C1 segment of cervical spinal cord (tissue), 14 donors: ENCODE results near the gene RNF213.
"Not testable (repeated sequence)": the region's sequence is repeated elsewhere in the genome, so short reads cannot be mapped to it uniquely, and the experiment has no call there.

Source experiments
- DNase-seq, 14 donors: peaks; one replicate each; lab custom pipeline; 2025; lab: John Stamatoyannopoulos, UW

Gene RNF213

GRCh38 chr17:80316927-80317705 lies 56.5 kb downstream of the RNF213 start:
- DNase-seq, result peak in 2 of 14 donors; percentile 9 to 10

- no peak for DNase-seq
Measured at GRCh38 chr17:80317706-80317980, 57.0 kb downstream of the RNF213 start.

- DNase-seq, result no peak
Measured at GRCh38 chr17:80318166-80318565, 57.5 kb downstream of the RNF213 start.

GRCh38 chr17:80319262-80319998 lies 58.8 kb downstream of the RNF213 start:
- DNase-seq, result no peak

GRCh38 chr17:80319999-80320344 lies 59.3 kb downstream of the RNF213 start:
- DNase-seq, result no peak

- no peak for DNase-seq
Measured at GRCh38 chr17:80320496-80320895, 59.8 kb downstream of the RNF213 start.

GRCh38 chr17:80322864-80323263 lies 62.2 kb downstream of the RNF213 start:
- DNase-seq, result no peak

- no peak for DNase-seq
Measured at GRCh38 chr17:80323982-80324381, 63.3 kb downstream of the RNF213 start.

- no peak for DNase-seq
Measured at GRCh38 chr17:80327518-80327917, 66.9 kb downstream of the RNF213 start.

- DNase-seq, result no peak
Measured at GRCh38 chr17:80328634-80329380, 68.2 kb downstream of the RNF213 start.

GRCh38 chr17:80329421-80329820 lies 68.8 kb downstream of the RNF213 start:
- DNase-seq, result not testable (repeated sequence)

GRCh38 chr17:80330276-80330675 lies 69.6 kb downstream of the RNF213 start:
- no peak for DNase-seq

- DNase-seq, result not testable (repeated sequence)
Measured at GRCh38 chr17:80330938-80331337, 70.3 kb downstream of the RNF213 start.

GRCh38 chr17:80331820-80332219 lies 71.2 kb downstream of the RNF213 start:
- no peak for DNase-seq

GRCh38 chr17:80337195-80337895 lies 76.7 kb downstream of the RNF213 start:
- DNase-seq, result no peak

- DNase-seq, result no peak
Measured at GRCh38 chr17:80339118-80339517, 78.5 kb downstream of the RNF213 start.

GRCh38 chr17:80339731-80340456 lies 79.2 kb downstream of the RNF213 start:
- DNase-seq, result no peak

GRCh38 chr17:80345321-80345720 lies 84.7 kb downstream of the RNF213 start:
- no peak for DNase-seq

GRCh38 chr17:80345841-80346497 lies 85.3 kb downstream of the RNF213 start:
- no peak for DNase-seq

GRCh38 chr17:80346498-80347275 lies 86.0 kb downstream of the RNF213 start:
- no peak for DNase-seq
